GM12874 (cell line): ENCODE data around the gene EFHC1.

Experiments used
- TF ChIP-seq, protein P1 (sequence below): IDR thresholded peaks from 2 replicates; pipeline ENCODE4 v1.5.1; 2011; ENCODE audit warnings: low read depth, mild to moderate bottlenecking, control low read depth, low read length, moderate library complexity; ENCODE audit not compliant: insufficient read depth

EFHC1 gene

DNA sequence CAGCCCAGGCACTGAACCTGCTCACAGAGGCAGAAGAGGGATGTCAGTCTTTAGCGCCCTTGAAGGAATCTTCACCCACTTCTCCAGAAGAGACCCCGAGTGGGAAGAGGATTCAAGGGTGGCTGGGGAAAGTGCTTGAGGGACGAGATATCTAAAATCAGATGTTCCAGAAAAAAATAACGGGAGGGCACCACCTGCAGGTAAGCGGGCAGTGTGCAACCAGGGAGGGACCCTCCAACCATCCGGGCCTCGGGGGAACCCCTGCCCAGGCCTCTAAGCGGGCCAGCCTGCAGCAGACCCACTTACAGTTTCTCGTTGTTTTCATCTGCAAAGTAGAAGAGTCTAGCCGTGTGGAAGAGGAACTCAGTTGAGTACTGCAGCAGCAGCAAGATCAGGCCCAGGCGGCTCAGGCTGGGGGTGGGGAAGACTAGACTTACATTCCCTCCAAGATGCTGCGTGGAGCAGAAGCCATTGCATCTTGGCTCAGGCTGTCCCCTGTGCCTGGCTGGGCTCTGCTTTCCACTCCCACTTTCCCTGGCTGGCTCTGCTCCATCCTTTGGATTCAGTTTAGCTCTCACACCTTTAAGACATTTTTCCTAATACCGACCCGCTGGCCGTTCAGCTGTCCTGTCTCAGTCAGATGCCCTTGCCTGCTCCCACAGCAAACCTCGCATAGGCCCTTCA, 85.7 kb downstream of the EFHC1 start:
- TF ChIP-seq, protein P1, sequence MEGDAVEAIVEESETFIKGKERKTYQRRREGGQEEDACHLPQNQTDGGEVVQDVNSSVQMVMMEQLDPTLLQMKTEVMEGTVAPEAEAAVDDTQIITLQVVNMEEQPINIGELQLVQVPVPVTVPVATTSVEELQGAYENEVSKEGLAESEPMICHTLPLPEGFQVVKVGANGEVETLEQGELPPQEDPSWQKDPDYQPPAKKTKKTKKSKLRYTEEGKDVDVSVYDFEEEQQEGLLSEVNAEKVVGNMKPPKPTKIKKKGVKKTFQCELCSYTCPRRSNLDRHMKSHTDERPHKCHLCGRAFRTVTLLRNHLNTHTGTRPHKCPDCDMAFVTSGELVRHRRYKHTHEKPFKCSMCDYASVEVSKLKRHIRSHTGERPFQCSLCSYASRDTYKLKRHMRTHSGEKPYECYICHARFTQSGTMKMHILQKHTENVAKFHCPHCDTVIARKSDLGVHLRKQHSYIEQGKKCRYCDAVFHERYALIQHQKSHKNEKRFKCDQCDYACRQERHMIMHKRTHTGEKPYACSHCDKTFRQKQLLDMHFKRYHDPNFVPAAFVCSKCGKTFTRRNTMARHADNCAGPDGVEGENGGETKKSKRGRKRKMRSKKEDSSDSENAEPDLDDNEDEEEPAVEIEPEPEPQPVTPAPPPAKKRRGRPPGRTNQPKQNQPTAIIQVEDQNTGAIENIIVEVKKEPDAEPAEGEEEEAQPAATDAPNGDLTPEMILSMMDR, result no peak

DNA sequence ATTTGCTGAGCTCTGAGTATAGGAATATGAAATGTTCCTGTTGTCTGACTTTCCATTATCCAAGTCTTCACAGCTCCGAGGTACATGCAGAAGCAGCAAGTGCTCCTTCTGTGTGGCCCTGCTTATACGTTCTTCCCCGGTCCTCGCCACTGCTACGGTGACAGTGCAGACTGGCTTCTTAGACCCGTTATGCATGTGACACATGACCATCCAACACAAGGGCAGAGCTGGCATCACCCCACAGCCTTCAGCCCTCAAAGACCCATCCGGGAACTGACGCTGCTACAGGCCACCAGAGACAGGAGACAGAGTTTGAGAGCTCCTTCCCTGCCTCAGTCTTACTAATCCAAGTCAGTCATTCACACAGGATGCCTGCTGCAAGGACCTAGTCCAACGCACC, 86.3 kb downstream of the EFHC1 start:
- TF ChIP-seq, protein P1, result no peak

DNA sequence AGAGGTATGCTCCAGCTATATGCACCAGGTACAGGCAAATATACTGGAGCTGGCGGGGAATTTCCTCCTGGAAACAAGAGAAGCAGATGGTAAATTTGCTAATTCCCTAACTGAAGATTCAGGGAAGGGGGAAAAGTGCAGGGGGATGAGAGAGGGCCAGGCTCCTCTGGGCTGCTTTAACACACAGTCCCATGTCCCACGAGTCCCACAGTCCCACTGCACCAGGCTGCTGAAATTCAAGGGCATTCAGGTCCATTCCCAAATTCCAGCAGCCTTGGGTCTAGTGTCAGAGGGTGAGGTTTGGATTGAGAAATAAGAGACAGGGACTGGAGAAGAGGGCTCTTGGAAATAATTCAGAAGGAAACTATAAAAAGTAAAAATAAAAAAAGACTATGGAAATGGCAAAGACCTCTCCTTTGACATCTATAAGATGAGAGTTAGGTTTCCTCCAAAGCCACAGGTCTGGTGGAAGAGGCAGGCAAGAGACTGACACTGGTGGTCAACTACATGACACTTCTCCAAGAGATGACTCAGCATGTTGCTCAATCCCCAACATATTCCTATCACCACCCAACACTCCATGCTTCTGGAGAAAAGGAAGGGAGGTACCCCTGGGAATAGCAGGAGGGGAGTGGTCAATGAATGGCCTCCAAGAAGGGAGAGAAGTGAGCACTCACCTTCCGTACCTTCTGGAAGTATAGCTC, 87.6 kb downstream of the EFHC1 start:
- TF ChIP-seq, protein P1, result no peak

DNA sequence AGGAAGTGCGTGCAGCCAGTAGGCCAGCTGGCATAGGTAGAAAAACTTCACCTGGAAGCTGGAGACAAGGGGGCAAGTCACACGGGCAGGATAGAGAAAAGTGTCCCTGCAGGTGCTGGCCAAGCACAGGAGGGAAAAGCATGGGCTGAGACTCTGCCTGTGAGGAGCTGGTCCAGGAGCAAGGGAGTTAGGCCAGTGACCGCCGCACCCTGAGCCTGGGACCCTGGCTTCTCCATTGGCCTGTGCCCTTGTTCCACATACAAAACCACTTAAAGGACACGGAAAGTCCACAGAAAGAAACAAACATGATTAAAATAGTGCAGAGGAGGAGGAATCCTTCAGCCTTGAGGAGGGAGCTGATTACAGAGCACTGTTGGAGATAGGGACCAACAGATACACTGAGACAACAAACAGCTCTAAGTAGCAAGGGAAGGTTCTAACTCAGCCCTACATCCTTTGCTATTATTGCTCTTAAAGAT, 88.2 kb downstream of the EFHC1 start:
- TF ChIP-seq, protein P1, result no peak

DNA sequence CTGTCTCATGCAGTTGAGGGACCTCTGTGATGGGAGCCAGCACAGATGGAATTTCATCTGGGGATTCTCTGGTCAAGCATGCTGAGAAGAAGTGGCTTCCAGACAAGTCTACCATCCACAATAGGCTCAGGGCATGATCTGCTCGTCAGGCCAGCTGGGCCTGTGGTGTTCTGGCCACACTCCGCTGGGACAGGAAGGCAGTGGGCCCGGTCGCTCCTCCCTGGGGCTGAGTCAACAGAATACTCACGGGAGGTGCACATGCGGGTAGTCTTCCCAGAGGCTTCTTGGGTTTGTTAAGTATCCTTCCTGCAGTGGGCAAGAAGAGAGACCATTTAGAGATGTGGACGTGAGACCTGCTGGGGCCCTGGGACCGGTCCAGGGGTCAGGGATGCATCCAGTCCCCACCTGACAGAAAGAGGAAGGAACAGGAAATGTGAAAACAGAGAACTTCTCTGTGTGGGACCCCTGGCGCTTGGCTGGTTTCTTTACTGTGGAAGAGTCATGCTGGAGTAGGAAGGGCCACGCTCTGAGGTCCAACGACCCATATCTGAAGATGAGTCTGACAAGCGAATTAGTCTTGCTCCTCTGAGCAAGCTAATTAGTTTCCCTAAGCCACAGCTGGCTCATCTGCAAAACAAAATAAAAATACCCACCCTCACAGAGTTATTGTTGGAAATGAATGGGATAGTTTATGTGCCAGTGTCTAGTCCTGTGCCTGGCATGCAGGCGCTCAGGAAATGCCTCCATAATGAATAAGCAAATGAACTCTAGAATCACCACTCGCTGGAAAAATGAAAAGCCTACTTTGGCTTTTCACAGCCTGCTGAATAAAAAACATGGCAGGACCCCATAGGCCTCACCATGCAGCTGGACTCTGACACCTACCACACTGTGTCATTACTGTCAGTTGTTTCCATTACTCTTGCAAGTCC, 89.4 kb downstream of the EFHC1 start:
- TF ChIP-seq, protein P1, result no peak

DNA sequence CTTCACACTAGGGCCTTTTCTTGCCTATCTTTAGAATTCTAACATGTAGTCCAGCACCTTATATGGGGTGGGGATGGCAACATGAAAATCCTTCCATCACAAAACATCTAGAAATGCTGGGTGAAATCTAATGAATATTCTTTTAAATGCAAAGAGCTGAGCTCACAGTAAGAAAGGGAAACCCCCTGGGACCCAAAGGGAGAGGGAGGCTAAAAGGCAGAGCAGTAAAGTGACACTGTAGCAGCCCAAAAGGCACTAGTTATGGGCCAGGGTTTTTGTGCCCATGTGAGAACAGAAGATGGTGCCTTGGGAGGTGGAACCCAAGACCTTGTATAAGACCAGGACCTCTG, 90.0 kb downstream of the EFHC1 start:
- TF ChIP-seq, protein P1, result no peak

DNA sequence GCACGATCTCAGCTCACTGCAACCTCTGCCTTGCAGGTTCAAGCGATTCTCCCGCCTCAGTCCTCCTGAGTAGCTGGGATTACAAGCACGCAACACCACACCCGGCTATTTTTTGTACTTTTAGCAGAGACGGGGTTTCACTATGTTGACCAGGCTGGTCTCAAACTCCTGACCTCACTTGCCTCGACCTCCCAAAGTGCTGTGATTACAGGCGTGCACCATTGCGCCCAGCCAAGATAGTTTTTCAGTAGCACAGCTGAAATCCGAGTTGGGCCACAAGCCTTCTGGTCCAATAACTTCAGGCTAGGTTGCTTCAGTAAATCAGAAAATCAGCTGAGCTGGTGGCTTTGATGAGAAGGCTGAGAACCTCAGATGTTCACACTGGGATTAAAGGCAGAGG, 91.0 kb downstream of the EFHC1 start:
- TF ChIP-seq, protein P1, result no peak
